Measurements from ENCODE around the gene TAB3. TPM values are rescaled to one million over a fixed set of nuclear protein-coding genes. Genes with fewer than 3 reads are reported as not detected.

TAB3 gene
- total and polyA plus RNA-seq, 10 of the 15 experiments (the other 5 are each of a cell fraction or from before 2014, with no cell fraction given), result 1.7 to 22.1 (median 9.1) TPM

- TF ChIP-seq HDAC6 (IDR thresholded peaks at IDR 0.05; ENCODE audit: unreplicated experiment) (no peak), ZSCAN29 (IDR thresholded peaks at IDR 0.05) (no peak)
These were observed 111.5 kb downstream of the TAB3 start (continued) for GRCh38 chrX:30777575-30777974.

Other genes with a start within 250 kb of the TAB3 start
- gene GK, start 235.8 kb downstream of the TAB3 start, total RNA-seq (2014; rRNA removed), result 8.9 and 11.7 TPM in 2 replicates
- 11.8 and 12.1 TPM in 2 replicates for gene GK, start 235.8 kb downstream of the TAB3 start, total RNA-seq (2014; rRNA removed; fragmentation: Illumina TruSeq; extraction: Trizol)
- gene GK, start 235.8 kb downstream of the TAB3 start, total RNA-seq (2021), result 10.5 and 11.2 TPM in 2 replicates
- 11.2 and 15.5 TPM in 2 replicates for gene GK, start 235.8 kb downstream of the TAB3 start, polyA plus RNA-seq (2011; rRNA removed)
- 9.0 and 12.0 TPM in 2 replicates for gene GK, start 235.8 kb downstream of the TAB3 start, polyA plus RNA-seq (2014; fragmentation: Illumina TruSeq; extraction: Trizol)
- gene GK, start 235.8 kb downstream of the TAB3 start, polyA plus RNA-seq (2014; fragmentation: Nextera tagmentation; extraction: Ambion mirVana), result 1 to 10 TPM; 6.3 to 8.5 TPM
- gene GK, start 235.8 kb downstream of the TAB3 start, polyA plus RNA-seq (2014; rRNA removed), result 8.8 and 11.0 TPM in 2 replicates
- 10 to 100 TPM; 20.8 to 22.3 TPM for gene GK, start 235.8 kb downstream of the TAB3 start, polyA plus RNA-seq (2016; fragmentation: Nextera tagmentation; extraction: Ambion mirVana)
- gene FTHL17, start 182.8 kb upstream of the TAB3 start, total RNA-seq (2014; rRNA removed), result not detected in 2 replicates
- not detected in 2 replicates for gene FTHL17, start 182.8 kb upstream of the TAB3 start, total RNA-seq (2014; rRNA removed; fragmentation: Illumina TruSeq; extraction: Trizol)
- gene FTHL17, start 182.8 kb upstream of the TAB3 start, total RNA-seq (2021), result not detected in 2 replicates
- gene FTHL17, start 182.8 kb upstream of the TAB3 start, polyA plus RNA-seq (2011; rRNA removed), result not detected in 2 replicates
- not detected in 2 replicates for gene FTHL17, start 182.8 kb upstream of the TAB3 start, polyA plus RNA-seq (2014; fragmentation: Illumina TruSeq; extraction: Trizol)
- gene FTHL17, start 182.8 kb upstream of the TAB3 start, polyA plus RNA-seq (2014; fragmentation: Nextera tagmentation; extraction: Ambion mirVana), result not detected
- gene FTHL17, start 182.8 kb upstream of the TAB3 start, polyA plus RNA-seq (2014; rRNA removed), result not detected in 2 replicates
- not detected for gene FTHL17, start 182.8 kb upstream of the TAB3 start, polyA plus RNA-seq (2016; fragmentation: Nextera tagmentation; extraction: Ambion mirVana)

Data from GM12878 (cell line).